GM21786 (cell line): ENCODE data around the gene APBA1.
"Not testable (repeated sequence)": the region's sequence is repeated elsewhere in the genome, so short reads cannot be mapped to it uniquely, and the experiment has no call there.

ENCODE experiments used
- ATAC-seq: cut with Tn5 transposase; IDR thresholded peaks from one replicate; pipeline ENCODE4 v1.9.1; 2021; ENCODE audit not compliant: unreplicated experiment

Gene APBA1

DNA sequence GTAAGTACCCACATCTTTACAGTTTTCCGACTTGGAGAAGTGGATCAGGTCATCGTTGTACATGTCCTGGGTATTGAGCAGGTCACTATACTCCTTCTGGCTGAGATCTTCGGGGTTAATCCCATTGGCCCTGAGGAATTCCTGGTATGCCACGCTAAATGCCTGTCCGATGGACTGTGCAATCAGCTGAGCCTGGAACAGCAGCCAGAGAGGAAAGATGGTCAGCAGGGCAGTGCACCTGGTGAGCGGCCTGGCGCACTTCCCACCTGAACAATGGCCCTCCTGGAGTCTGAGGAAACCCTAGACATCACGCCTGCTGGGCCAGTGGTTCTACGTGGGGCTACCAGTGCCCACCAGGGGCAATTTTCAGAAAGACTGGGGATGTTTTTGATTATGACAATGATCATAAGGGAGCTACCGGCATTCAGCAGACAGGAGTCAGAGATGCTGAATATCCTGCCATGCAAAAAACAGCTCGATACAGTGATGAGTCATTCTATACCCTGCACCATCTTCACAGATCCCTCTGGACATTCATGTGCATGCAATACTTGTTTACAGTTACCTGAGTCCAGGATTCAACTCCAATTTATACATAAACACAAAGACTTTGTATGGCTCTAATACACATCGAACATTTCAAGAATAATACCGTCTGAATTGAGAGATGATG, 219.9 kb downstream of the APBA1 start:
- ATAC-seq: no peak

DNA sequence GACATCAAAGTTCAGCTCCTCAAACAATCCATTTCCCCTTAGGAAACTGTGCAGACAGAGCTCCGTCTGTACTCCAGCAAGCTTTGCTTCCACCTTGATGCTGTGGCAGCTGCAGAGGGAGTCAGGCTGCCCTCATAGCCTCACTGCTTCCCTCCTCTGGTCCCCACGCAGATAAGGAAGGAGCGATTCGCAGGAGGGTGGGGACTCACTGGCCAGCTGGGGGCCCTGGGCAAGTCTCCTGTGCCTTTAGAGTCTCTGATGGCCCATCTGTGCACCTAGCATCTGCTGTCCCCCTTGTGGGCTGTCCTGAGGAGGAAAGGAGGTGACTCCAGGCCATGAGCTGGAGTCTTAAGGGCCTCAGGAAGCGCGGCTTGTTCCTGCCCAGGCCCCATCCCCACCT, 225.7 kb downstream of the APBA1 start:
- no peak for ATAC-seq

DNA sequence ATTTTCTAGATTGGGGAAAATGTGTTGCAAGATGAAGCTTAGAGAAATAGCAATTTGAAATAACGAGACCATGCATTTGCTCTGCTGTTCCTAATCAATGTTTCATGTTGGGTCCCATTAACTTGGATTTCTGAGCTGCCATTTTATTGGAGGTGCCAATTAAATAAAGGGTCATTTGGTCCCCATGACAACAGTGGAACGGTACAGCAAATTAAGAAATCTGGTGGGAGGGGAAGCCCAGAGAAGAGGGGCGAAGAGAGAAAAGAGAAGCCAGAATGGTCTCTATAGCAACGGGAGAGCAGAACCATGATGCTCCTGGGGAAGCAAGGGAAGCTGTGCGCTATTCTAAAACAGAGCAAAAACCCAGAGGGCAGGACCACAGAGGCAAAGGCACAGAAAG, 226.9 kb downstream of the APBA1 start:
- ATAC-seq: no peak

GRCh38 chr9:69444791-69445190, 227.4 kb downstream of the APBA1 start:
- no peak for ATAC-seq

DNA sequence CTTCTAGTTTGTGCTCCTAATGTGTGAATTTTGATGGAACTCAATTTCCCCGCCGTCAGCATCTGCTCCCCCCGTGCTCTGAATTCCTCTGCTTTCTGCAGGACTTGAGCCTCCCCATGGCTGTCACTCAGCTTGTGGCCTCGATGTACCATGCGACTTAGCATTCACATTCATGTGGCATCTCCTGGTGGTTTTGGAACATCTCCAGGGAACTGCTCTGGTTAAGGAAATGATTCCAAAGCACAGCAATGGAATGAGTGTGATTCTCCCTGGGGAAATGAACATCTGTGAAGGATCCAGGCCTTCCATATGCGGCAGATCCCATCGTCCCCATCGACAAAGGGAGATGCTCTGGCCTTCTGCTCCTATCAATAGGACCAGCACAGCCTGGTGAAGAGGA, 228.2 kb downstream of the APBA1 start:
- ATAC-seq: no peak

DNA sequence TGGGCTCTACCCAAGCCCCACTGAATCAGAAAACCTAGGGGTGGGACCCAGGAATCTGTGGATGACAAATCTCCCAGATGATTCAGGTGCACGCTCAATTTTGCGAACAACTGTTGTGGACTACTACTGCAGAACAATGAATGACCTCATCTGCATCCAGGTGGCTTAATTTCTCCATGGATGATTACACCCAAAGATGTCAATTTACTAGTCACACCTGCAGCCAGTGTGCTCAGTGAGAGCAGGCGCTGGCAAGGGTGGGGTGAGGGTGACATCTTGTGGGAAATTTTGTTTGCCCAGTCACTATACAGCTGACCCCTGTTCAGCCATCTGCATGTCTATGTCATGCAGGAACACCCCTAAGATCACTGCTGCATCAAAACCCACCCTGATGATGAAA, 229.0 kb downstream of the APBA1 start:
- ATAC-seq: no peak

GRCh38 chr9:69442486-69442885, 229.7 kb downstream of the APBA1 start:
- no peak for ATAC-seq

DNA sequence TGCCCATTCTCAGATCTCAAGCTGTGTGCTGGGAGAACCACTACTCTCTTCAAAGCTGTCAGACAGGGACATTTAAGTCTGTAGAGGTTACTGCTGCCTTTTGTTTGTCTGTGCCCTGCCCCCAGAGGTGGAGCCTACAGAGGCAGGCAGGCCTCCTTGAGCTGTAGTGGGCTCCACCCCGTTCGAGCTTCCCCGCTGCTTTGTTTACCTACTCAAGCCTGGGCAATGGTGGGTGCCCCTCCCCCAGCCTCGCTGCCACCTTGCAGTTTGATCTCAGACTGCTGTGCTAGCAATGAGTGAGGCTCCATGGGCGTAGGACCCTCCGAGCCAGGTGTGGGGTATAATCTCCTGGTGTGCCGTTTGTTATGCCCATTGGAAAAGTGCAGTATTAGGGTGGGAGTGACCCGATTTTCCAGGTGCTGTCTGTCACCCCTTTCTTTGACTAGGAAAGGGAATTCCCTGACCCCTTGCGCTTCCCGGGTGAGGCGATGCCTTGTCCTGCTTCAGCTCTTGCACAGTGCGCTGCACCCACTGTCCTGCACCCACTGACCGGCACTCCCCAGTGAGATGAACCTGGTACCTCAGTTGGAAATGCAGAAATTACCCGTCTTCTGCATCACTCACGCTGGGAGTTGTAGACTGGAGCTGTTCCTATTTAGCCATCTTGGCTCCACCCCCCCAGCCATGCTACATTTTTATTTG, 231.8 kb downstream of the APBA1 start:
- not testable (repeated sequence) for ATAC-seq

GRCh38 chr9:69439654-69440053, 232.5 kb downstream of the APBA1 start:
- not testable (repeated sequence) for ATAC-seq

DNA sequence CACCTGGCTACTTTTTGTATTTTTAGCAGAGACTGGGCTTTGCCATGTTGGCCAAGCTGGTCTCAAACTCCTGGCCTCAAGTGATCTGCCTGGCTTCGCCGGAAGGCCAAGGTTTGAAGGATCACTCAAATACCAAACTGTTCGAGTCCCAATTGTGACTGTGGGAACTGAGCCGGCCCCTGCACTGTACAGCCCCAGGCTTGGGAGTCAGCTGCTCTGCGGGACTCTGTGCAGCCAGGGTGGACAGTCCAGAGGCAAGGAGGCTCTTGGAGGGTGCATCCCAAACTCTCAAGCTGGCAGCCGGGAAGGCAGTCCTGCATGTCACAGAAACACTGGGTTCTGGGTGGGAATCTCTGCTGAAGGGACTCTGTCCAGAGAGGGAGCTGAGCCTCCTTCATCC, 238.2 kb downstream of the APBA1 start:
- ATAC-seq: no peak

DNA sequence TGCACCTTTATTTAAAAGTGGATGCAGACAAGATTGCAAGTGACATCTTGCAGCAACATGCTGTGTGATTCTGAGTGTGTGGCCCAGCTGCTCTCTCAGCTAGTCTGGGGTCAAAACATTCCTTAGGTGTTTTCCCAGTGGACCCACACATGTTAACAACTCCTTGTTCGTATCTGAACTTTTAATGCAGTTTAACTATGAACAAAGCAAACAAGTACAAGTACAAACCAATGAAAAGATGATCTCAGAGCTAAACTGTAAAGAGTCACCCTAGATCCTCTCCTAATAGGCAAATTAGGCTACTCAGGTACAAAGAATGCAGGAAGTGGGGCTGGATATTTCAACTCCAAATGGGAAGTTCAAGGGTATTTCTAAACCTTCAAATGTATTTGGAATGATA, 238.8 kb downstream of the APBA1 start:
- ATAC-seq: no peak

GRCh38 chr9:69432623-69433022, 239.5 kb downstream of the APBA1 start:
- ATAC-seq: no peak

GRCh38 chr9:69431777-69432176, 240.4 kb downstream of the APBA1 start:
- no peak for ATAC-seq

GRCh38 chr9:69431203-69431602, 241.0 kb downstream of the APBA1 start:
- ATAC-seq: no peak

DNA sequence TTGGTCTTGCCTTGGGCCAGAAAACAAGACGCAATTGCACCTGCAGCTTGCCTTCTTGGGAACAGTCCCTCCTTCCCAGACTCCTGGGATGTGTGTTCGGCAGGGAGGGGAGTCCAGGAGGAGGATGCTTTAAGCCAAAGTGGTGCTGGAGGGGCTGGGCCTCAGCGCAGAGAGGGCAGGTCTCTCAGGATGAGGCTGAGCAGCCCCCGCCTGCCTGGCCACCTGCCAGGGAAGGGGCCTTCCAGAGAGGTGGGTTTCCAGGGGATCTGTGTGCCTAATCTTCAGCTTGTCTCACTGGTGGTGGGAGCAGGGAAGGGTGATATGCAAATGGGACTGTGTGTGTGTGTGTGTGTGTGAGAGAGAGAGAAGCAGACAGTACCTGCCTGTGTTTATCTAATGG, 242.0 kb downstream of the APBA1 start:
- no peak for ATAC-seq

DNA sequence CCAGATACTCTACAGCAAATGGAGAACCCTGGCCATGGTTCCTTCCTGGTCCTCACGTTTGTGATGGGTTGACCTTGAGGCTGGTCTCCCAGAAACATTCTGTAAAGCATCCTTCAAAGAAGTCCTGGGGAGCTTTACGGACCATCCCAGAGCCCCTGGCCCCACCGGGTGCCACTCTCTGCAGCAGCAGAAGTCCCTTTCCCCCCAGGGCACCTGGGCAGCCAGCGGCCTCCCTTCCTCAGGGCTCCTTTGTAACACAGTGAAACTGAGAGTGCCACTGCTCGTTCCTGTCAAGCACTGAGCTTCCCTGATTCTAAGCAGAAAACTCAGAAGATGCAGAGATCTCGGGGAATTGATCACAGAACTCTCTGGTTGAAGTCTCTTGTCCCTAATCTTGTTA, 242.9 kb downstream of the APBA1 start:
- ATAC-seq: no peak

- no peak for ATAC-seq
These were observed 244.0 kb downstream of the APBA1 start for GRCh38 chr9:69428017-69428785.

GRCh38 chr9:69427286-69427685, 244.9 kb downstream of the APBA1 start:
- no peak for ATAC-seq

- no peak for ATAC-seq
These were observed 246.9 kb downstream of the APBA1 start for GRCh38 chr9:69425136-69425801.

- no peak for ATAC-seq
These were observed 250.0 kb downstream of the APBA1 start for GRCh38 chr9:69421908-69422801.
